Transverse colon (tissue), 4 donors: Measurements from ENCODE around the gene MX2. TPM values are rescaled to one million over a fixed set of nuclear protein-coding genes. Genes with fewer than 3 reads are reported as not detected.

Source experiments
- DNase-seq: peaks from one replicate; pipeline ENCODE4 v3.0.0-alpha.2; 2019
- H3K27ac ChIP-seq, 4 donors: fragments of 200-600 bp; sonication (generic); 2 replicates each; pipeline ENCODE4 v1.5.1; 2016 to 2018; ENCODE audit warnings: inconsistent platforms in 4 of 4
- H3K27me3 ChIP-seq: fragments of 200-600 bp; sonication (generic); 2 replicates; pipeline ENCODE4 v1.5.1; 2017; ENCODE audit warnings: inconsistent platforms
- H3K36me3 ChIP-seq, 4 donors: fragments of 200-600 bp; sonication (generic); 2 replicates each; pipeline ENCODE4 v1.5.1; 2017 to 2019; ENCODE audit warnings: inconsistent platforms in 4 of 4
- H3K4me1 ChIP-seq, 4 donors: fragments of 200-600 bp; sonication (generic); 2 replicates each; pipeline ENCODE4 v1.5.1; 2017 to 2020; ENCODE audit warnings: inconsistent platforms in 4 of 4
- H3K4me3 ChIP-seq, 4 donors: fragments of 200-600 bp; sonication (generic); 1 replicate in 1 of 4; 2 replicates in 3 of 4; pipeline versions ENCODE4 v1.5.1 to v1.6.1; 2017 to 2019; ENCODE audit warnings: inconsistent platforms in 4 of 4
- H3K9me3 ChIP-seq, 2 donors: fragments of 200-600 bp; sonication (generic); 2 replicates each; pipeline ENCODE4 v1.5.1; 2017 to 2019; ENCODE audit warnings: inconsistent platforms in 2 of 2
- CTCF ChIP-seq, 5 experiments: fragments of 200-600 bp in 3 of 5; fragments of 450-650 bp in 2 of 5; sonication (generic) in 3 of 5; IDR thresholded peaks; 1 replicate in 2 of 5; 2 replicates in 3 of 5; pipeline ENCODE4 v1.5.1; 2016 to 2017; ENCODE audit warnings: antibody characterized with exemption in 5 of 5, inconsistent platforms in 3 of 5, mild to moderate bottlenecking in 2 of 5, moderate library complexity in 1 of 5
- EP300 ChIP-seq: sonication (generic); formaldehyde crosslinking; IDR thresholded peaks from one replicate; pipeline ENCODE4 v1.6.1; 2017; ENCODE audit warnings: antibody characterized with exemption, low read depth
- POLR2A ChIP-seq: fragments of 450-650 bp; IDR thresholded peaks from one replicate; pipeline ENCODE4 v1.6.1; 2016; ENCODE audit warnings: antibody characterized with exemption, mild to moderate bottlenecking, moderate library complexity
- POLR2AphosphoS5 ChIP-seq, 3 donors: sonication (generic); formaldehyde crosslinking; IDR thresholded peaks; one replicate each; pipeline ENCODE4 v1.6.1; 2016; ENCODE audit warnings: antibody characterized with exemption in 3 of 3
- WGBS, 2 donors: methylation state at CpG; one replicate each; pipeline ENCODE4 v1.1.5; 2018; ENCODE audit warnings: low coverage in 1 of 2; 5-methylcytosine and 5-hydroxymethylcytosine counted together
- in situ Hi-C, 4 donors: fragments of 200-750 bp; cut with MboI; loops; one replicate each; pipeline versions ENCODE4 v1.15.0 to v1.15.1; 2017; ENCODE audit warnings: low sequenced_read_pairs in 3 of 4, low pct_ligation_motif_present in 1 of 4, low pct_unique_long_range_greater_than_20kb in 1 of 4
- intact Hi-C: fragments of 100-400 bp; cut with DNase I; formaldehyde crosslinking; loops from one replicate; pipeline ENCODE4 v1.15.1; 2023; ENCODE audit warnings: low total_unique reads
- total RNA-seq, 4 donors: library from RNA; depleted of rRNA; stranded (reverse); fragments of >200 nt; gene quantifications; one replicate each; pipeline ENCODE4 v1.1.0, GENCODE V29; 2016

MX2 gene
- total RNA-seq, 4 donors from 2014 or later: 3.4 to 16.9 (median 4.1) TPM

GRCh38 chr21:41446586-41446985 lies 84.8 kb downstream of the MX2 start:
- in situ Hi-C loops (no loop called here), intact Hi-C loops (loop anchor here (10.0 kb wide), 1 partner anchor 188 kb away; no protein-coding TSS in a partner anchor)
- no peaks in the 10 kb centered on the region for H3K27me3 ChIP-seq
- no peak for DNase-seq
- peaks cover 0 to 34% (median 14%) of the 10 kb centered on the region in 4 donors for H3K36me3 ChIP-seq
- H3K9me3 ChIP-seq: no peaks in the 10 kb centered on the region
- WGBS, 2 donors: 94% methylated on average over 4 of the region's 4 CpGs; no CpG with 5 or more reads in 1 of the 2 donors
- TF ChIP-seq EP300: no peak
- H3K4me1 ChIP-seq: no peaks in the 10 kb centered on the region
- H3K27ac ChIP-seq: no peak overlapping the region
- H3K4me3 ChIP-seq: no peak overlapping the region

- Histone ChIP-seq H3K27ac (no peak overlapping the region), H3K9me3 (no peaks in the 10 kb centered on the region), H3K36me3 (peaks cover 0 to 27% (median 11%) of the 10 kb centered on the region in 4 donors), H3K27me3 (no peaks in the 10 kb centered on the region), H3K4me1 (peaks cover 0 to 5% (median 2%) of the 10 kb centered on the region in 4 donors), H3K4me3 (no peak overlapping the region)
- DNase-seq: no peak
- in situ Hi-C loops: no loop called here
- intact Hi-C loops: loop anchor here (10.0 kb wide), 1 partner anchor 187 kb away; no protein-coding TSS in a partner anchor
- WGBS, 2 donors: 97 to 100% methylated on average over 2 to 3 of the region's 3 CpGs
- TF ChIP-seq POLR2AphosphoS5 (IDR thresholded peaks at IDR 0.05): no peak
- TF ChIP-seq EP300: no peak
- no peak for TF ChIP-seq CTCF (IDR thresholded peaks at IDR 0.05)
- no peak for TF ChIP-seq POLR2A
Measured at GRCh38 chr21:41447356-41447755, 85.5 kb downstream of the MX2 start.

- in situ Hi-C loops (loop anchor here in 2 of 4 donors (25.0 kb wide), 2 partner anchors 162 to 287 kb away; partner anchors contain the start of gene BACE2 (in 1 of the 2)), intact Hi-C loops (loop anchor here (10.0 kb wide), 1 partner anchor 185 kb away; no protein-coding TSS in a partner anchor)
- H3K36me3 ChIP-seq: peaks cover 0 to 19% (median 8%) of the 10 kb centered on the region in 4 donors
- WGBS, 2 donors: 77% methylated on average over 5 of the region's 5 CpGs; no CpG with 5 or more reads in 1 of the 2 donors
- TF ChIP-seq POLR2A (no peak), CTCF (IDR thresholded peaks at IDR 0.05) (no peak), POLR2AphosphoS5 (IDR thresholded peaks at IDR 0.05) (no peak), EP300 (no peak)
- no peaks in the 10 kb centered on the region for H3K9me3 ChIP-seq
- H3K4me1 ChIP-seq: peaks cover 0 to 10% (median 4%) of the 10 kb centered on the region in 4 donors
- no peaks in the 10 kb centered on the region for H3K27me3 ChIP-seq
- DNase-seq: no peak
- H3K27ac ChIP-seq: no peak overlapping the region
- H3K4me3 ChIP-seq: no peak overlapping the region
Measured at GRCh38 chr21:41449613-41450012, 87.8 kb downstream of the MX2 start.

GRCh38 chr21:41451753-41452676 lies 90.2 kb downstream of the MX2 start:
- in situ Hi-C loops: loop anchor here in 2 of 4 donors (25.0 kb wide), 2 partner anchors 165 to 290 kb away; partner anchors contain the start of gene BACE2 (in 1 of the 2)
- TF ChIP-seq POLR2AphosphoS5 (IDR thresholded peaks at IDR 0.05): no peak
- no peak for TF ChIP-seq POLR2A
- TF ChIP-seq CTCF (IDR thresholded peaks at IDR 0.05): no peak
- TF ChIP-seq EP300: no peak
- WGBS, 2 donors: 70 to 84% methylated on average over 9 to 16 of the region's 16 CpGs
- Histone ChIP-seq H3K4me1 (peaks cover 0 to 10% (median 4%) of the 10 kb centered on the region in 4 donors), H3K36me3 (peaks cover 0 to 20% (median 9%) of the 10 kb centered on the region in 4 donors), H3K27ac (no peak overlapping the region), H3K27me3 (no peaks in the 10 kb centered on the region), H3K4me3 (no peak overlapping the region), H3K9me3 (no peaks in the 10 kb centered on the region)
- intact Hi-C loops: no loop called here
- peak; percentile 59 for DNase-seq
